Measurements from ENCODE around the gene RPL36.

The RPL36 gene

DNA sequence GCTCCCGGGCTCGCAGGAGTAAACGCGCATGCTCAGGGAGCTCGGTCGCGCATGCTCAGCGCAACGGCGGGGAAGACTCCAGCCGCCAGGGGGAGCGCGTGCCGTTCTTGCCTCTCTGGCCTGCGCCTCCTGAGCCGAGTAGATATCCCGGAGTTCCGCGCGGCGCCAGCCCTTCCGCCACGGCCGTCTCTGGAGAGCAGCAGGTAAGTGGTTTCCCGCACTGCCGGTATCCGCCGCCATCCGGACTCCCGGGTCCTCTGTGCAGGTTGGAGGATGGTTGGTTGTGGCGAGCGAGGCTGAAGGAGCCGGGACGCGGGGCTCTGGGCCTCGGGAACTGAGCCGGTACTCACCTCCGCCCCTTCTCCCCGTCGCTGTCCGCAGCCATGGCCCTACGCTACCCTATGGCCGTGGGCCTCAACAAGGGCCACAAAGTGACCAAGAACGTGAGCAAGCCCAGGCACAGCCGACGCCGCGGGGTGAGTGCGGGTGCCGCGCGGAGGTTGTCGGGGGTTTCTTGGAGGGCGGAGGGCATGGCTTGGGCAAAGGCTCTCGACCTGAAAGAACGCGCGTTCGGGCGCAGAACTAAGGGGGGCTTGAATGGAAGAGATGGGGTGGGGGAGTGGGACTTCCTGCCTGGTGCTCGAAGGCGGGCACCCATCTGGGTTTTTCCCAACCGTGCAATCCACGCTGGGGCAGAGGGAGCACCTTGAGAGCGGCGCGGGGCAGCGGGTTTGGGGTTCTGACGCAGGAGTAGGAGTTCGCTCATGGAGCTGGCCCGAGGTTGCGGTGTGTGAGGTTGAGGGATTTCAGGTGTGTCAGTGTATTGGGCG lies at the start of gene RPL36:
RPL36 (plus strand) TSS at position 171 of the 830 bp plus-strand sequence; CDS start at position 384, 213 bp downstream.
- Mint-ChIP-seq H3K36me3 (peaks cover 67% of the 10 kb centered on the region), H3K27ac (peak within 1 kb of the TSS; percentile 99), H3K9me3 (no peaks in the 10 kb centered on the region), H3K4me1 (peaks cover 59% of the 10 kb centered on the region), H3K4me3 (peak within 1 kb of the TSS; percentile 99)
- ATAC-seq (peak; percentile 68), DNase-seq (ENCODE audit: low spot score in 2 of 2) (peak; percentile 100)

DNA sequence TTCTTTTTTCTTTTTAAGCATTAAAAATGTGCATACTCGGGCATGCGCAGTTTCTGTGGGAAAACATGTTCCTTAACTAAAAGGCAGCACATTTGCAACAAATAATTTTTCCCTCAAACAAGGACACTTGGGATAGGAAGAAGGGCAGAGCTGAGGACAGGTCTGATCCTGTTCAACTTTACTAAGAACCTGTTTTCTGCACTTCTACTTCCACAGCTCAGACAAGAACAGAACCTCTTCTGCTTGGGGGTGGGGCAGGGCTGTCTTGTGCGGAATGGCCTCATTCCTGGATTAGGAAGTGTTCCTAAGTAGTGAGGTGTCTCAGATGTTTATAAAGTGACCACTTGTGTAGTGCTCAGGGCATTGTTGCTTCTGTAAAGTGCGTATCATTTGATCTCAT lies 48.9 kb upstream of the RPL36 start:
- no peak overlapping the region for H3K4me3 Mint-ChIP-seq
- no peak for ATAC-seq
- no peak for DNase-seq (ENCODE audit: low spot score in 2 of 2)
- peaks cover 100% of the 10 kb centered on the region for H3K36me3 Mint-ChIP-seq
- H3K9me3 Mint-ChIP-seq: no peaks in the 10 kb centered on the region
- H3K4me1 Mint-ChIP-seq: peaks cover 37% of the 10 kb centered on the region
- no peak overlapping the region for H3K27ac Mint-ChIP-seq

DNA sequence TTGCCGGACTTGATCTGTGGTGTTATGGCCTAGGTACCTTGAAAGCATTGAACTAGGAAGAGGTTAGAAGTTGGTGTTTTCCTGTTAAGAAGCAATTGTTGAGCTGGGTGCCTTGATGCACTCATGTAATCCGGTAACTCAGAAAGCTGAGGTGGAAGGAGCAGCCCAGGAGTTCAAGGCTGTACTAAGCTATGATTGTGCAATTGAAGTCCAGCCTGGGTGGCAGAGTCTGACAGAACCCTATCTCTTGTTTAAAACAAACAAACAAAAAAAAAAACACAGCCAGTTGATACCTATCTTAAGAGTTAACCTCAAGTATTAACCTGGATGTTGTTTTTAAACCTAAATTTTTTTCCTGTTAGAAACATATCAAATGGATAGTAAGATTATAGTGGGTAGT lies 47.9 kb upstream of the RPL36 start:
- no peak for ATAC-seq
- Mint-ChIP-seq H3K9me3 (no peaks in the 10 kb centered on the region), H3K36me3 (peaks cover 100% of the 10 kb centered on the region), H3K4me1 (peaks cover 46% of the 10 kb centered on the region), H3K27ac (no peak overlapping the region), H3K4me3 (no peak overlapping the region)
- DNase-seq (ENCODE audit: low spot score in 2 of 2): no peak

DNA sequence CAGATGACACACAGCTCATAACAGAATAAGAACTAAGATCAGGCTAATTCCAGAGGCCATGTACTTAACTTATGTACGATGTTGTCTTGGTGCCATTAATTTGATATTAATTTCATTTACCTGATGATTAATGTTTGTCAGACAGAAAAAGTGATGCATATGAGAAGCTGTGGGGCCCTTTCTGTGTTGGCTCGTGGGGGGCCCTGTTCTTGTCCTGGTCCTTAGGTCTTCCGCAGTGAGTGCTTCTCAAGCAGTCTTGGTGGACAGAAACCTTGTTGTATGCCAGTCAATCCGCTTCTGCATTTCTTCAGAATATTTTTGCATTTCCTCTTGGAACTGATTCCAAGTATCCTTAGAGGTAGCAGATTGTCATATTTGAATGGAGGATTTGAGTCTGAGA lies 47.0 kb upstream of the RPL36 start:
- Mint-ChIP-seq H3K36me3 (peaks cover 100% of the 10 kb centered on the region), H3K27ac (no peak overlapping the region)

DNA sequence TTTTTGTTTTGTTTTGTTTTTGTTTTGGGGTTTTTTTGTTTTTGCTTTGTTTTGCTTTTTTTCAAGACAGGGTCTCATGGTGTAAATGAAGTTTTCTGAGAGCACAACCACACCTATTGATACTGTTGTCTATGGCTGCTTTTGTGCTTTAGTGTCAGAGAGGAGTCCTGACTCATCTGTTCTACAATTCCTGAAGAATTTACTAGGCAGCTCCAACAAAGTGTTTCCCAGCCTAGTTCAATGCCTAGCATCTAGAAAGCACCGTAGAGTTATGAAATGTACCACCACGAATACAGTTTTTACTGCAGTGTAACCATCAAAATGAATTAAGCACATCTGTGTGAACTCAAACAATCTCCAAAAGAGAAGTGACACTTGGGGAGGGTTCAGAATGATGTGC lies 46.1 kb upstream of the RPL36 start:
- ATAC-seq: no peak
- H3K36me3 Mint-ChIP-seq: peaks cover 98% of the 10 kb centered on the region
- H3K4me1 Mint-ChIP-seq: peaks cover 42% of the 10 kb centered on the region
- H3K27ac Mint-ChIP-seq: no peak overlapping the region
- no peak for DNase-seq (ENCODE audit: low spot score in 2 of 2)
- H3K9me3 Mint-ChIP-seq: no peaks in the 10 kb centered on the region
- H3K4me3 Mint-ChIP-seq: no peak overlapping the region

More for the DNA sequence above, 47.0 kb upstream of the RPL36 start:
- Mint-ChIP-seq H3K4me3 (no peak overlapping the region), H3K4me1 (peaks cover 42% of the 10 kb centered on the region), H3K9me3 (no peaks in the 10 kb centered on the region)
- ATAC-seq: no peak
- no peak for DNase-seq (ENCODE audit: low spot score in 2 of 2)

DNA sequence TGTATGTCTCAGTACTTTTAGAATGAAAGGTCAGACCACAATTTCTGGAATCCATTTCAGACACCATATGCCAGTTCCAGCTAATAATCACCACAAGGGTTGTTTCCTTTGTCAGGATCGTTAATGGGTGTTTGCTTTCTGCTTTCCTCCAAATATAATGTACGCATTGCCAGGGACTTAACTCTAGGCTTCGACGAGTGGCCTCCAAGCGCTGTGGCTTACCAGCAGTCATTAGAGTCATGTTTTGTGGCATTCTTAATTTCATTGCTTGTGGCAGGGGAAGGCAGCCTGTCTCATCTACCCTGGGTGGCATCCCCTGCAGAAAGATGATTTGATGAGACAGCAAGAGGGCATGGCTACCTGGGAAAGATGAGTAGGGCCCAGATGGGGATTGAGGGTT lies 44.7 kb upstream of the RPL36 start:
- Mint-ChIP-seq H3K27ac (peak overlapping the region; percentile 82), H3K36me3 (peaks cover 96% of the 10 kb centered on the region), H3K9me3 (no peaks in the 10 kb centered on the region), H3K4me3 (no peak overlapping the region), H3K4me1 (peaks cover 36% of the 10 kb centered on the region)
- ATAC-seq: no peak
- DNase-seq (ENCODE audit: low spot score in 2 of 2): no peak

DNA sequence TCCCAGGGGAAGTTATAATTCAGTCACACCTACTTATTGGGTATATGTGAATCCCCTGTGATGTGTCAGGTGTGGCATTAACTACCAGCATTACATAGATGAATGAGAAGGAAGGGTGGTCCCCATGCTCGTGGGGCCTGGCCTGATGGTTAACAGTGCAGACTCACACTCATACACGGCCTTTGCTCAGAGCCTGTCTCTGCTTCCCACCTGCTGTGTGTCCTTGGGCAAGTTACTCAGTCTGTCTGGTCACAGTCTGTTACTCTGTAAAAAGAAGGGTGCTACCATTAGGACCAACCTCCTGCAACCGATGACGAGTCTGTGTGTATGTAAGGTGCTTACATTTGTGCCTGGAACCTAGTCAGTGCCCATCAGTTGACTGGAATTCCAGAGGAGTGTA lies 43.4 kb upstream of the RPL36 start:
- Mint-ChIP-seq H3K4me1 (peaks cover 29% of the 10 kb centered on the region), H3K36me3 (peaks cover 96% of the 10 kb centered on the region), H3K4me3 (no peak overlapping the region), H3K27ac (peak overlapping the region; percentile 82), H3K9me3 (no peaks in the 10 kb centered on the region)
- DNase-seq (ENCODE audit: low spot score in 2 of 2) (no peak), ATAC-seq (no peak)

DNA sequence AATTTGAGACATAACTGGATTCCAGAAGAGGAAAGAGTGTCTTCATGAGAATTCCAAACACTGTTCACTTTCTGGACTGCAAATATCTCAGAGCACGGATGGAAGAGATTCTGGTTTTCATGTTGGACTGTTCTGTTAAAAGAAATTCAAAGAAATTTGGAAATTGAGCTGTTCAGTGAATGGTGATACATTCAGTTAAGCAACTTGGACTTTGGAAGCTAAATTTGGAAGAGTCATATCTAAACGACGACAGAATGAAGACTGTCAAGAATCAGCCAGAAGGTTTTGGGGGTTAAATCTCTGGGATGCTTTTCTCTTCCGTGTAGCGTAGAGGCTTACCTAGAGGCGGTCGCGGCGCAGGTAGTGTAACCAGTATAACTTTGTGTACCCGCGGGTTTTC lies 41.6 kb upstream of the RPL36 start:
- ATAC-seq: no peak
- DNase-seq (ENCODE audit: low spot score in 2 of 2): no peak
- H3K36me3 Mint-ChIP-seq: peaks cover 96% of the 10 kb centered on the region

DNA sequence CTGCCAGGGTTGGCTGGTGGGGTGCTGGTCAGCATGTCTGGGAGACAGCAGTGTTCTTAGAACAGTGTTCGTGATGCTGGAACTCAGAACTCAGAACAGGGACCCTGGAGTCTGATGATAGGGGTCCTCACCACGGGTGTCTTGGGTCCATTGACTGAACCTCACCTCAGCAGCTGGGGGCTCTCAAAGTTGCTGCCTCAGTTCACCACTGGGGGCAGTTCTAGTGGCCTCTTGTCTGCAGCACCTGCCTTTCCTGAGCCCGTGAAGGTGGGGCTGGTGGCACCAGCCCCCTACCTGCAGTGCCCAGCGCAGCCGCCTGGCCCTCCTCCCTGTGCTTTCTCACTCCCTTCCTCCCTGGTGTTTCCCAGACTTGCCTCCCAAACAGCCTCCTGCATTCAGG lies 38.7 kb upstream of the RPL36 start:
- peaks cover 96% of the 10 kb centered on the region for H3K36me3 Mint-ChIP-seq
- no peak overlapping the region for H3K27ac Mint-ChIP-seq
- ATAC-seq (no peak), DNase-seq (ENCODE audit: low spot score in 2 of 2) (no peak)
- H3K9me3 Mint-ChIP-seq: no peaks in the 10 kb centered on the region
- H3K4me1 Mint-ChIP-seq: peaks cover 10% of the 10 kb centered on the region
- H3K4me3 Mint-ChIP-seq: no peak overlapping the region

More for the DNA sequence above, 41.6 kb upstream of the RPL36 start:
- H3K9me3 Mint-ChIP-seq: no peaks in the 10 kb centered on the region
- H3K4me1 Mint-ChIP-seq: peaks cover 28% of the 10 kb centered on the region
- peak overlapping the region; percentile 64 for H3K27ac Mint-ChIP-seq
- no peak overlapping the region for H3K4me3 Mint-ChIP-seq

DNA sequence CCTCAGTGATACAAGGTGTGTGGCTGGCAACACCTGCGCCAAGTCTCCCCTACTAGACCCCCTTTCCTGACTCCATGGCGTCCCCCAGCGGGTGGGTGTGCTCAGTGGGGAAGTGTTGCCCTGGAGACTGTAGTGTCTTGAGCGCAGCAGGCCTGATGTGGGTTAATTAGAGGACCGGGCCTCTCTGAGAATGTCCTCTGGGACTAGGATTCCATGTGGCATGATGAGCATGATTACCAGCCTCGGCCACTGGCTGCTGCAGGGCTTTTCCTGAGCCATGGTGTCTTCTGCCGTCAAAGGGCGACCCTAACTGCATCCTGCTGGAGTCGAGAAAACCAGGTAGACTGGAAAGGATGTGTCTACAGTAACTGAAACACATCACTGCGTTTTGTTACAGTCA lies 37.8 kb upstream of the RPL36 start:
- H3K27ac Mint-ChIP-seq: peak overlapping the region; percentile 70
- no peaks in the 10 kb centered on the region for H3K9me3 Mint-ChIP-seq
- DNase-seq (ENCODE audit: low spot score in 2 of 2): no peak
- no peak overlapping the region for H3K4me3 Mint-ChIP-seq
- ATAC-seq: no peak
- H3K4me1 Mint-ChIP-seq: peaks cover 1% of the 10 kb centered on the region
- H3K36me3 Mint-ChIP-seq: peaks cover 96% of the 10 kb centered on the region

DNA sequence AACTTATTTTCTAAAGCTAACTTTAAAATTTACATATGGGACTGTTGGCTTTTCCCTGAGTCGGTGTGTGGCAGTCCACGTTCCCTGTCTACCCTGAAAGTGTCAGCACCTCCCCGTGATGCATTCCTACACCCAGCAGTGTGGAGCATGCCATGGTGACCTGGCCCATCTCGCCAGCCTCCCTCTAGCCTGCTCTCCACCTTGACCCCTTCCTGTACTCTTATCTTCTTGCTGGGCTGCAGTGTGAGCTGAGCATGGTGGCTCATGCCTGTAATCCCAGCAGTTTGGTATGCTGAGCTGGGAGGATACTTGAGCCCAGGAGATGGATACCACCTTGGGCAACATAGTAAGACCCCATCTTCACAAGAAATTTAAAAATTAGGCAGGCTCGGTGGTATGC lies 35.2 kb upstream of the RPL36 start:
- peaks cover 100% of the 10 kb centered on the region for H3K36me3 Mint-ChIP-seq

DNA sequence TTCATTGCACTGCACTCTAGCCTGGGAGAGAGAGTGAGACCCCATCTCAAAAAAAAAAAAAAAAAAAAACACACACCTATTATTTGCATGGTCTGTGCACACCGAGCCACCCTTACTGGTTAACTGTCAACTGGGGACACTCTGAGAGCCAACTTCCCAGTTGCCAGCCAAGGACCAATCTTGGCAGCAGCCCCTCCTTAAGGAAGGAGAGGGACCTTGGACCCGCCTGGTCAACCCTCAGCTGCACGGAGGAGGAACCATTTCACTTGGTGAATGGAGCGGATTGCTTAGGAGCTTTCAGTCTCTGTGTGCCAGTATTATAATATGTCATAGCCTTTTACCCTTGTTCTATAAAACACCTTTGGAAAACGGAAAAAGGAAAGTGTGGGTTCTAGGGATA lies 34.7 kb upstream of the RPL36 start:
- no peak overlapping the region for H3K4me3 Mint-ChIP-seq
- no peak overlapping the region for H3K27ac Mint-ChIP-seq
- peaks cover 100% of the 10 kb centered on the region for H3K36me3 Mint-ChIP-seq
- ATAC-seq: no peak
- no peaks in the 10 kb centered on the region for H3K9me3 Mint-ChIP-seq
- DNase-seq (ENCODE audit: low spot score in 2 of 2): no peak
- no peaks in the 10 kb centered on the region for H3K4me1 Mint-ChIP-seq

More for the DNA sequence above, 35.2 kb upstream of the RPL36 start:
- no peaks in the 10 kb centered on the region for H3K4me1 Mint-ChIP-seq
- H3K4me3 Mint-ChIP-seq: no peak overlapping the region
- ATAC-seq (no peak), DNase-seq (ENCODE audit: low spot score in 2 of 2) (no peak)
- H3K9me3 Mint-ChIP-seq: no peaks in the 10 kb centered on the region
- H3K27ac Mint-ChIP-seq: no peak overlapping the region

DNA sequence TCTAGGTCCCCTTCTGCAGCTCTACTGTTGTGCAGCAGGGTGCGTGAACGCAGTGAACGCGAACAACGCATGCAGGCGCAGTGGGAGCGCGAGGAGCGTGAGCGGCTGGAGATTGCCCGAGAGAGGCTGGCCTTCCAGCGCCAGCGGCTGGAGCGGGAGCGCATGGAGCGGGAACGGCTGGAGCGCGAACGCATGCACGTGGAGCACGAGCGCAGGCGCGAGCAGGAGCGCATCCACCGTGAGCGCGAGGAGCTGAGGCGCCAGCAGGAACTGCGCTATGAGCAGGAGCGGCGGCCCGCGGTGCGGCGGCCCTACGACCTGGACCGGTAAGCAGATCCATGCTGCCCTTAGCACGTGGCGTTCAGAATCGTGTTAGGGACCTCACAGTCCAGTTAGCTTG lies 28.6 kb upstream of the RPL36 start:
- Mint-ChIP-seq H3K4me1 (peaks cover 5% of the 10 kb centered on the region), H3K27ac (no peak overlapping the region), H3K9me3 (no peaks in the 10 kb centered on the region), H3K36me3 (peaks cover 100% of the 10 kb centered on the region), H3K4me3 (no peak overlapping the region)
- no peak for ATAC-seq
- no peak for DNase-seq (ENCODE audit: low spot score in 2 of 2)

DNA sequence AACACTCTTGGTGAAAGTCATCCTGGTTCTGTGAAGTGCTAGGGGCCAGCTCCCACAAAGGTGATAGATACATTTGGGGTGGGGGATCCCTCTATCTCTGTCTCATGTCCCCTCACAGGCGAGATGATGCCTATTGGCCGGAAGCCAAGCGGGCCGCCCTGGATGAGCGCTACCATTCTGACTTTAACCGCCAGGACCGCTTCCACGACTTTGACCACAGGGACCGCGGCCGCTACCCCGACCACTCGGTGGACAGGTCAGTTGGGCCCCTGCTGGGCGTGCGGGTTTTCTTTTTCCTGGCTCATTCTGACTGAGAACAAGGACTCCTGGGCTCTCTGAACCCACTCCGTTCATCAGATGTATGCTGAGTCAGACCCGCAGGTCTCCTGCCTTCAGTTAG lies 26.2 kb upstream of the RPL36 start:
- H3K9me3 Mint-ChIP-seq: no peaks in the 10 kb centered on the region
- H3K27ac Mint-ChIP-seq: no peak overlapping the region
- DNase-seq (ENCODE audit: low spot score in 2 of 2) (no peak), ATAC-seq (no peak)
- H3K4me1 Mint-ChIP-seq: peaks cover 5% of the 10 kb centered on the region
- peaks cover 100% of the 10 kb centered on the region for H3K36me3 Mint-ChIP-seq
- no peak overlapping the region for H3K4me3 Mint-ChIP-seq

DNA sequence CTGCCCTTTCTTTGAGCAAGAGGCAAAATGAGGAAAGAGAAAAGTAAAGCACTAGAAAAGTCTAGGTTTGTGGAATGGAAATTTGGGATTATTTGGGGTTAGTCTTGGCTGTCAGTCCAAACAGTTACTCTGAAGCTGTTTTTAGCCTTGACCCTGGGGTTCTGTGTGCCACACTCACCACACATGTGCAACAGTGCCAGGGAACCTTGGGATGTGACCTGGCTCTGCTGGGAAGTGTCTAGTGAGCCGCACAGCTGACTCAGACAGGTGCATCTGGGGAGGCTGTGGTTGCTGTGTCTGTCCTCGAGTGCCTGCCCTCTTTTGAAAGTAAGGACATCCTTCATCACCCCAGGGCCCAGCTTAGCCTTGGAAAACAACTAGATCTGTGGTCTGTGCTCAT lies 25.6 kb upstream of the RPL36 start:
- ATAC-seq (no peak), DNase-seq (ENCODE audit: low spot score in 2 of 2) (no peak)
- Mint-ChIP-seq H3K4me1 (peaks cover 5% of the 10 kb centered on the region), H3K9me3 (no peaks in the 10 kb centered on the region), H3K27ac (no peak overlapping the region), H3K4me3 (no peak overlapping the region), H3K36me3 (peaks cover 100% of the 10 kb centered on the region)

DNA sequence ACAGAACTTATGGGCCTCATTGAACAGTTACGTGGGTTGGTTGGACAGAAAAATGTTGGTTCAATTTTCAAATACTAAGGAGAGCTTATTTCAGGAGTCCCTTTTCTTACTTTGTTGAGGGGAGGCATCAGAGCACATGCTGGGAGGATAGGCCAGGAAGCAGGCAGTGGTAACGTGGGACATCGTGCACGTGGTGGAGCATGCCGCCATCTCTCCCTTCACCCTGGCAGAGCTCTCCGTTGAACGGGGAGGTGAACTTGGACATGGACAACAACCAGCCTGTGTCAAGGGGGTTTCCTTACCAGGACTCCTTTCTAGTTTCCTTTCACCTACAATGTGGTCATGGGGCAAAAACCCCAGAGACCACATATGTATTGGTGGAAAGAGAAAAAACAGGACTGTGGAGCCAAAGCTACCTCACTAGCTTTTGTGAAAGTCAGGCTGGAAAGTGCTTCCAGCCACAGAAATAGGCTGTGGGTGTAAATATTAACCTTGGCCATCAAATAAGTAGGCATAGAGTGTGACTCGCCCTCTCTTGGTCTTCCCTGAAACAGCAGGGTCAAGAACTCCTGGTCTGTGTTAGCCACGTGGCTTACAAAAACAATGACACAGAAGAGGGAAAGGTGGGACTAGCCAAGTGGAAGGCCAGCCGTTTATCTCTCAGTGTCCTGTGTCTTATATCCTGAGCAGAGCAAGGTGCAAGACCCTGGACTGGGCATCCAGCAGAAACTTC lies 24.1 kb upstream of the RPL36 start:
- Mint-ChIP-seq H3K27ac (peak overlapping the region; percentile 71), H3K36me3 (peaks cover 100% of the 10 kb centered on the region), H3K9me3 (no peaks in the 10 kb centered on the region), H3K4me1 (peaks cover 5% of the 10 kb centered on the region), H3K4me3 (no peak overlapping the region)
- DNase-seq (ENCODE audit: low spot score in 2 of 2) (no peak), ATAC-seq (peak; percentile 38)
